IPS DF 6.9 (cell line): ENCODE measurements around the gene MSL3.

Experiments
- DNase-seq: peaks from one replicate; pipeline ENCODE4 v3.0.0-alpha.2; 2013; ENCODE audit warnings: low read depth, low spot score
- H3K27ac ChIP-seq: one replicate; pipeline ENCODE4 v1.5.1; 2013; ENCODE audit warnings: low read length, control low read depth
- H3K27me3 ChIP-seq: 2 replicates; pipeline ENCODE4 v1.6.1; 2013; ENCODE audit warnings: mild to moderate bottlenecking, low read length; ENCODE audit not compliant: control insufficient read depth, insufficient read depth
- H3K36me3 ChIP-seq: 2 replicates; pipeline ENCODE4 v1.6.1; 2013; ENCODE audit warnings: low read length; ENCODE audit not compliant: control insufficient read depth, insufficient read depth
- H3K4me1 ChIP-seq: 2 replicates; pipeline ENCODE4 v1.6.1; 2013; ENCODE audit warnings: low read length; ENCODE audit not compliant: control insufficient read depth, insufficient read depth
- H3K4me3 ChIP-seq: 2 replicates; pipeline ENCODE4 v1.5.1; 2013; ENCODE audit warnings: mild to moderate bottlenecking, low read length
- H3K9me3 ChIP-seq: 2 replicates; pipeline ENCODE4 v1.6.1; 2013; ENCODE audit warnings: low read length, inconsistent platforms; ENCODE audit not compliant: control insufficient read depth, insufficient read depth
- WGBS: extraction: QIAGEN DNeasy Blood & Tissue Kit; methylation state at CpG from one replicate; pipeline ENCODE4 v1.1.7; 2013; ENCODE audit warnings: mixed read lengths, missing lambda C conversion rate; ENCODE audit not compliant: insufficient read length, insufficient coverage; 5-methylcytosine and 5-hydroxymethylcytosine counted together

MSL3 gene

DNA sequence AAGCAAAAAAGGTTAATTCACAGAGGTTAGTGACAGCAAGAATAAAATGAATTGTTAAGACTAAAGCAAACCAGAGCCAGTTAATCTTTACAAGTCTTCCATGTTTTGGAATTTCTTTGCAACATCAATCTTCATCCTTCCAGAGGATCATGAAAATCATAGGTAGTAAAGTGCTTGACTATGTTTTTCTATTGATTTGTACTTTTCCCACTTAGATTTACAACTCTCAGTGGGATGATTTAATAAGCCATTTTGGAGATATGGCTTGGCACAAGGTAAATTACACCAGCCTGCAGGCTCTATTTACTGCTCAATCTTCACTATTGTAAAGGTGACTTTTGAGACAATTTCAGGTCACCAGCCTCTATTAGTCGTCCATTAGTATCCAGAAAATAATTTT lies 26.5 kb downstream of the MSL3 start:
- no peak for DNase-seq
- H3K9me3 ChIP-seq = no peaks in the 10 kb centered on the region
- no peak overlapping the region for H3K4me3 ChIP-seq
- H3K27me3 ChIP-seq = no peaks in the 10 kb centered on the region
- no peaks in the 10 kb centered on the region for H3K36me3 ChIP-seq
- no peak overlapping the region for H3K27ac ChIP-seq
- WGBS = no CpG with 5 or more reads among the region's 1 CpG
- H3K4me1 ChIP-seq = no peaks in the 10 kb centered on the region

DNA sequence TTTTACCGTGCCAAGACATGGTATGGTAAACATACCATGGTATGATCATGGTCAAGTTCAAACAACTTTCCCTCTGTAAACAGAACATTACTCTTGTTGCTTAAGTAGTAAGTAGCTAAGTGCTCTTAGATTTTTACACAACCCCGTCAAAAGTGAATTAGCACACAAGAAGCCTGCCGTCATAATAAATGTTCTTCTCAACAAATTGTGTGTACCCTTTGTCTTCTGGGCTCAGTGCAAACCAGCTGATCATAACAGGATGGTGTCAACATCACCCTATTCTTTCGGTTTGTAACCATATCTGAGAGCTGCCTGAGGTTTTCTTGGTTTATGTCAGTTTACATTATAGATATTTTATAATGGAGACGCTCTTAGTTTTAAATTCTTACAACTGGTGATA lies 28.8 kb downstream of the MSL3 start:
- no peaks in the 10 kb centered on the region for H3K27me3 ChIP-seq
- H3K9me3 ChIP-seq = no peaks in the 10 kb centered on the region
- H3K36me3 ChIP-seq = no peaks in the 10 kb centered on the region
- no peak overlapping the region for H3K4me3 ChIP-seq
- no peak overlapping the region for H3K27ac ChIP-seq
- no peak for DNase-seq
- no CpG with 5 or more reads among the region's 5 CpGs for WGBS
- no peaks in the 10 kb centered on the region for H3K4me1 ChIP-seq

DNA sequence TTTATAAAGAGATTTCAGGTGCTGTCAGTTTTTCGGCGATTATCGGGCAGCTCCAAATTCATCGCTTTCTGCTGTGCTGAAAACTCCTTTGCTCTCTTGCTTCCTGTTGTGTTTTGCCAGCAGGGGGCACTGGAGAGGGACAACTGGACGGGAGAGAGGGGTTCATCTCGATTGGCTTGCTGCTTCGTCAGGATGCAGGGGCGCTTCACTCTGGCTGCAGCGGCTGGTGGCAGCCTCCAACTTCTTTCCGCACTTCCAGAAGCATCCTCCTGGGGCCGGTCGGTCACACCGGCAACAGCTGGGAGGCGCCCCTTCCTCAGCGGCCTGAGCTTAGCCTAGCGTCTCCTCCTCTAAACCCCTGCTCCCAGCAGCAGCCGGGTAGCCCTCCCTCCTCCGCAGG lies 29.5 kb downstream of the MSL3 start:
- H3K9me3 ChIP-seq = no peaks in the 10 kb centered on the region
- no peaks in the 10 kb centered on the region for H3K27me3 ChIP-seq
- H3K4me3 ChIP-seq = no peak overlapping the region
- H3K4me1 ChIP-seq = no peaks in the 10 kb centered on the region
- no CpG with 5 or more reads among the region's 18 CpGs for WGBS
- no peak overlapping the region for H3K27ac ChIP-seq
- H3K36me3 ChIP-seq = no peaks in the 10 kb centered on the region
- DNase-seq = peak; percentile 54

DNA sequence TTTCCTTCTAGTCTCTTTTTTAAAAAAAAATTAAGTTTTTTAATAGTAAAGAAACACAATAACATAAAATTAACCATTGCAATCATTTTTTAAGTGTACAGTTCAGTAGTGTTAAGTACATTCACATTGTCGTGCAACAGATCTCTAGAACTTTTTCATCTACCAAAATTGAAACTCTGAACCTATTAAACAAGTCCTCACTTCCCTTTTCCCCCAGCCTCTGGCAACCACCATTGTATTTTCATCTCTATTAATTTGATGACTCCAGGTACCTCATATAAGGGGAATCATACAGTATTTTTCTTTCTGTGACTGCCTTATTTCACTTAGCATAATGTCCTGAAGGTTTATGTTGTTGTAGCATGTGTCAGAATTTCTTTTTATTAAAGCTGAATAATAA lies 31.8 kb downstream of the MSL3 start:
- Histone ChIP-seq H3K27ac (no peak overlapping the region), H3K9me3 (no peaks in the 10 kb centered on the region), H3K4me3 (no peak overlapping the region), H3K4me1 (no peaks in the 10 kb centered on the region), H3K36me3 (no peaks in the 10 kb centered on the region), H3K27me3 (no peaks in the 10 kb centered on the region)
- WGBS = no CpG with 5 or more reads among the region's 1 CpG
- no peak for DNase-seq

DNA sequence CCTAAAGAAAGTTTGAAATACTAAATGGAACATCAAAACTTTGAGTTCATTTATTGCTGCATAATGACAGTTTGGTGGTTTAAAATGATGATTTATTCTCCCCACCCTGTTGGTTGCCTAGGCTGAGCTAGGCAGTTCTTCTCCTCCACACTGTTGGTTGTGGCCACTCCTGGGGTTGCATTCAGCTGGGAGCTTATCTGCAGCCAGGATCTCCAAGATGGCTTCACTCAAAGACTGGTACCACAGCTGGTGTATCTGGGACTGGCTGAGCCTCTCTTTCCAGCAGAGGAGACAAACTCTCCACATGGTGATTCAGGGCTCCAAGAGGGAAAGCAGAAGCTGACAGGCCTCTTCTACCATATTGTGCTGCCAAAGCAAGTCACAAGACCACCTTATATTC lies 33.1 kb downstream of the MSL3 start:
- Histone ChIP-seq H3K9me3 (no peaks in the 10 kb centered on the region), H3K4me1 (no peaks in the 10 kb centered on the region), H3K36me3 (no peaks in the 10 kb centered on the region), H3K4me3 (no peak overlapping the region), H3K27ac (no peak overlapping the region), H3K27me3 (no peaks in the 10 kb centered on the region)
- no peak for DNase-seq

DNA sequence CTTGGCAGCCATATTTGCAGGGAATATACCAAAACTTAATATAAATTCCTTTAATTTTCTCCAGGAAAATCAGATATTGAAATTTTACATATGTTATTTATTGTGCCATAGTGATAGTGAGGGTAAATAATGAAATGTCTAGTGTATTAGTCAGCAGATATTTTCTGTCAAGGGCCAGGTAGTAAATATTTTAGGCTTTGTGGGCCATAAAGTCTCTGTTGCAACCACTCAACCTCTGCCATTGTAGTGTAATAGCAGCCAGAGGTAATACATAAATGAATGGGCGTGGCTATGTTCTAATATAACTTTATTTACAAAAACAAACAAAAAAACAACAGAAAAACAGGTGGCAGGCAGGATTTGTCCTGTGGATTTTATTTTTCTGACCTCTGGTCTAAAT lies 33.5 kb downstream of the MSL3 start:
- Histone ChIP-seq H3K9me3 (no peaks in the 10 kb centered on the region), H3K4me1 (no peaks in the 10 kb centered on the region), H3K27me3 (no peaks in the 10 kb centered on the region), H3K36me3 (no peaks in the 10 kb centered on the region), H3K27ac (no peak overlapping the region), H3K4me3 (no peak overlapping the region)
- no peak for DNase-seq
- no CpG with 5 or more reads among the region's 1 CpG for WGBS

DNA sequence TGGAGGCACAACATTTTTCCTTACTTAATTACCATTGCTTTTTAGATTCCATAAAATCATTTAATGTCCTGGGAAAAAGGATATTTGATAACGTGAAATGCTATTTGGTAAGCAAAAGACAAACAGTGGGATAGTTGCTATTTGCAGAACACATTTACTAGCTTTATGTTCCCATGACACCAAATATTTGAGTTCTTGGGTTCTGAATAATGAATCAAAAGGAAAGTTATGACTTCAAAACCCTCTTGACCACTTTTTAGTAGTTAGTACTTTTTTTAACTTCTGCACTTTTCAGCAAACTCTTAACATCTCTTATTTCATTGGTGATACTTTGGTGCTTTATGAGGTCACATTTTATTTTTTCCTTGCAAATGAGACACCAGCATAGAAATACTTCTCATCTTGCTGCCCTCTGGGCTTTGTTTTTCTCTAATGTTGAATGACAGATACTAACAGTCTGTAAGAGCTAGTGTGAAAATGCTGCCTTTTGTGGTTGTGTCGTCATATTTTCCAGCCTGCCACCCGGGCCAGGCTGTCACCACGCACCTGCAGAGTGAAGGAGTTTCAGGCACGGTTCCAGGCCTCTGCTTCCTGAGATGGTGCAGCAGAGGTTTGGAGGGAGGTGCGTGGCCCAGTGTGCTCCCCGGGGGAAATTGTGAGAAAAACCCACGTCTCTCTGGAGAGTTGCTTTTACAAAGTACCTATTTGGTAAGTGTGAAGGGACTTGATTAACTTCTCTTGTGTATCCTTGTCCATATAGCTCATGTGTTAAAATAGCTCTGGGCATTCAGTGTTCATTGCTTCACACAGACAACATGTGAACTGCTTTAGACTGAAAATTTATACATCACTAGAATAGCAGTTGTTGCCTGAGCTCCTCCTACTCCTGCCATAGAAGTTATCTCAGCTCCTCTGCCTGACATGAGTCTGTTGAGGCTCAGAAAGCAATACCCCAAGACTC lies 34.7 kb downstream of the MSL3 start:
- Histone ChIP-seq H3K4me3 (no peak overlapping the region), H3K4me1 (no peaks in the 10 kb centered on the region), H3K36me3 (no peaks in the 10 kb centered on the region), H3K27me3 (no peaks in the 10 kb centered on the region), H3K9me3 (no peaks in the 10 kb centered on the region), H3K27ac (no peak overlapping the region)
- no CpG with 5 or more reads among the region's 8 CpGs for WGBS
- DNase-seq = no peak

DNA sequence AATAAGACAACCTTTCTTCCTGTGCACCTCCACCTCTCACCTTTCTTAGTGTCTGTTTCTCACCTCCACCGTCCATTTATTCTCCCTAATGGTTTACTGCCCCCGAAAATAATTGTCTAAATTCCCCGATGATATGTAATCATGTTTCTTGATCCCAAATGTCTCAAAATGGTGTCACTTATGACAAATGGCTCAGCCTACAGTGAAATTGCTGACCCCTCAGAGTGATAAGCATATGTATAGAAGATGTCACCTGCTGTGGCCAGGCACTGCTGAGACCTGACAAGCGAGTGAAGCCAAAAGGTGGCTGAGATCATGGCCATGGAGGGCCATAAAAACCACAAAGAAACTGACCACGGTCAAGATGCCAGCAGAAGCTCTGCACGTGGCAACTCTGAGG lies 35.7 kb downstream of the MSL3 start:
- Histone ChIP-seq H3K27ac (no peak overlapping the region), H3K4me1 (no peaks in the 10 kb centered on the region), H3K4me3 (no peak overlapping the region), H3K27me3 (no peaks in the 10 kb centered on the region), H3K36me3 (no peaks in the 10 kb centered on the region), H3K9me3 (no peaks in the 10 kb centered on the region)
- no CpG with 5 or more reads among the region's 6 CpGs for WGBS
- DNase-seq = no peak

DNA sequence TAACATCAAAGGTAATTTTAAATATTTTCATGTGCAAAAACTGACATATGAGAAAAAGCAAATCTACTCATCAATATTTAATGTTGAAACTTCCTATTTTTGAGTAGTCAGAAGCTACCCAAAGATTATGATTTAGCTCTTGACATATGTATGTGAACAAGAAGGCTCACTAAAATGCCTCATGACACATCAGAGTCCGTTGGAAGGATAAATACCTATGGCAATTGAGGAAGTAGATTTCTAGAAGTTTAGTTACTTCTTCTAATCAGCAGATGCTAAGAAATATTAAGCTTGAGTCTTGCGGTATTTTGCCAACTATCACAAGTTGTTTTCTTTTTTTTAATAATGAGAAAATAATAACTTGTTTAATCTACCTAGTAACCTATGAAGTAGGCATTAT lies 55.3 kb downstream of the MSL3 start:
- H3K27me3 ChIP-seq = no peaks in the 10 kb centered on the region
- no CpG with 5 or more reads among the region's 2 CpGs for WGBS
- H3K9me3 ChIP-seq = no peaks in the 10 kb centered on the region
- no peak overlapping the region for H3K27ac ChIP-seq
- DNase-seq = no peak
- no peaks in the 10 kb centered on the region for H3K36me3 ChIP-seq
- H3K4me3 ChIP-seq = no peak overlapping the region
- no peaks in the 10 kb centered on the region for H3K4me1 ChIP-seq
